Smooth muscle cell (in vitro differentiated cells): ENCODE measurements around the gene GPR89B. TPM values are rescaled to one million over a fixed set of nuclear protein-coding genes. Genes with fewer than 3 reads are reported as not detected.

Source experiments
- DNase-seq: peaks from one replicate; lab custom pipeline; 2025; ENCODE audit not compliant: unreplicated experiment; lab: John Stamatoyannopoulos, UW
- H2AFZ ChIP-seq: fragments of 200-600 bp; sonication (generic); 2 replicates; pipeline ENCODE4 v1.6.0; 2016; ENCODE audit warnings: antibody characterized with exemption, low read depth, mild to moderate bottlenecking
- H3F3A ChIP-seq: fragments of 200-600 bp; sonication (generic); 2 replicates; pipeline ENCODE4 v1.6.0; 2017; ENCODE audit warnings: antibody characterized with exemption, low read depth
- H3K27ac ChIP-seq: fragments of 200-600 bp; sonication (generic); 2 replicates; pipeline ENCODE4 v1.5.1; 2016; ENCODE audit warnings: low read depth, mild to moderate bottlenecking
- H3K27me3 ChIP-seq: fragments of 200-600 bp; sonication (generic); 2 replicates; pipeline ENCODE4 v1.6.1; 2016; ENCODE audit warnings: low read depth, mild to moderate bottlenecking
- H3K36me3 ChIP-seq: fragments of 200-600 bp; sonication (generic); 2 replicates; pipeline ENCODE4 v1.5.1; 2016; ENCODE audit warnings: low read depth
- H3K4me1 ChIP-seq: fragments of 200-600 bp; sonication (generic); 2 replicates; pipeline ENCODE4 v1.5.1; 2016; ENCODE audit warnings: low read depth
- H3K4me2 ChIP-seq: fragments of 200-600 bp; sonication (generic); 2 replicates; pipeline ENCODE4 v1.6.0; 2016; ENCODE audit warnings: mild to moderate bottlenecking
- H3K4me3 ChIP-seq: fragments of 200-600 bp; sonication (generic); 2 replicates; pipeline ENCODE4 v1.5.1; 2016; ENCODE audit warnings: mild to moderate bottlenecking
- H3K79me2 ChIP-seq: fragments of 200-600 bp; sonication (generic); 2 replicates; pipeline ENCODE4 v1.6.0; 2016; ENCODE audit warnings: low read depth, mild to moderate bottlenecking
- H3K9ac ChIP-seq: fragments of 200-600 bp; sonication (generic); 2 replicates; pipeline ENCODE4 v1.6.0; 2016; ENCODE audit warnings: low read depth
- H3K9me3 ChIP-seq: fragments of 200-600 bp; sonication (generic); replicated peaks from 2 replicates; pipeline ENCODE4 v1.5.1; 2016; ENCODE audit warnings: low read depth
- H4K20me1 ChIP-seq: fragments of 200-600 bp; sonication (generic); 2 replicates; pipeline ENCODE4 v1.6.0; 2016; ENCODE audit warnings: low read depth
- WGBS: methylation state at CpG from one replicate; pipeline ENCODE4 v1.1.7; 2016; ENCODE audit warnings: low lambda C conversion rate; 5-methylcytosine and 5-hydroxymethylcytosine counted together
- polyA plus RNA-seq: library from polyadenylated mRNA; unstranded; fragments of >200 nt; fragmentation: Nextera tagmentation; extraction: Ambion mirVana; gene quantifications from 2 replicates; pipeline ENCODE4 v1.2.1, GENCODE V29; 2016
- total RNA-seq: library from RNA; depleted of rRNA; stranded (reverse); fragments of >200 nt; gene quantifications from 2 replicates; pipeline ENCODE4 v1.2.3, GENCODE V29; 2014
- TF ChIP-seq, protein P1 (sequence below): fragments of 200-600 bp; sonication (generic); IDR thresholded peaks from 2 replicates; pipeline ENCODE4 v1.5.1; 2017; ENCODE audit warnings: borderline replicate concordance, mild to moderate bottlenecking, antibody characterized with exemption; ENCODE audit not compliant: insufficient read depth, poor library complexity, severe bottlenecking

Gene GPR89B
- total and polyA plus RNA-seq, 2 experiments from 2014 or later: 15.6 to 28.6 TPM

DNA sequence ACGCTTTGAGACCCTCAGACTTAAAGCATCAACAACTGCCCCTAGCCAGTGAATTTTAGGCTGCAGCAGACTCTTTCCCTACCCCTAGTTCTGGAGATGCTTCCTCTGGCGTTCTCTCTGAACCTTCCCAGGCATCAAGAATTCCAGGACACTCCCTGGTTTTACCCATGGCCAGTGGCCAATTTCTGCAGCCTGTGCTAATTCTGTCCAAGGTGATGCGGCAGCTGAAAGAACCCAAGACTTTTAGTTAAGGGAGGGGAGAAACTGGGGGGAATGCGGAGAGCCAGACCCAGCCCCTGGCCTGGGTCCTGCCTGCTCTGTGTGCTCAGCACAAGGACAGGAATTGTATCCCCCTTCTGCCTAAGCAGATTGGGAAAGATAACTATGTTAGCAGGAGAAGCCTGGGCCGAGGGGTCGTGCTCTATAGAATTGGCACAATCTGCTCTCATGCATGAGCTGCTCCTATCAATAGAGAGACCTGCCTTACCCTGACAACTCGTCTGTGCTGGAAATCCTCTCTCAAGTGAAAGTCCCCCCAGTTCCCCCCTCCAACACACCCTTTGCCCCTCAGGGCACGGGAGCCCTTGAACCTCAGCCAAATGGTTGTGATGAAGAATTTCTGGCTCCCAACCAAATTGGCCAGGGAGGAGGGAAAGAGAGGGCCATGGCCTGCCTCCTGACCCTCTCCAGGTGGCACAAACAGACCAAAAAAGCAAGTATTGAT is 31.0 kb upstream of the GPR89B start:
- no peak overlapping the region for H3K9ac ChIP-seq
- H3K36me3 ChIP-seq: no peaks in the 10 kb centered on the region
- TF ChIP-seq, protein P1, sequence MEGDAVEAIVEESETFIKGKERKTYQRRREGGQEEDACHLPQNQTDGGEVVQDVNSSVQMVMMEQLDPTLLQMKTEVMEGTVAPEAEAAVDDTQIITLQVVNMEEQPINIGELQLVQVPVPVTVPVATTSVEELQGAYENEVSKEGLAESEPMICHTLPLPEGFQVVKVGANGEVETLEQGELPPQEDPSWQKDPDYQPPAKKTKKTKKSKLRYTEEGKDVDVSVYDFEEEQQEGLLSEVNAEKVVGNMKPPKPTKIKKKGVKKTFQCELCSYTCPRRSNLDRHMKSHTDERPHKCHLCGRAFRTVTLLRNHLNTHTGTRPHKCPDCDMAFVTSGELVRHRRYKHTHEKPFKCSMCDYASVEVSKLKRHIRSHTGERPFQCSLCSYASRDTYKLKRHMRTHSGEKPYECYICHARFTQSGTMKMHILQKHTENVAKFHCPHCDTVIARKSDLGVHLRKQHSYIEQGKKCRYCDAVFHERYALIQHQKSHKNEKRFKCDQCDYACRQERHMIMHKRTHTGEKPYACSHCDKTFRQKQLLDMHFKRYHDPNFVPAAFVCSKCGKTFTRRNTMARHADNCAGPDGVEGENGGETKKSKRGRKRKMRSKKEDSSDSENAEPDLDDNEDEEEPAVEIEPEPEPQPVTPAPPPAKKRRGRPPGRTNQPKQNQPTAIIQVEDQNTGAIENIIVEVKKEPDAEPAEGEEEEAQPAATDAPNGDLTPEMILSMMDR: no peak
- no peaks in the 10 kb centered on the region for H3K9me3 ChIP-seq
- H3K4me2 ChIP-seq: no peak overlapping the region
- no peak overlapping the region for H2AFZ ChIP-seq
- no peaks in the 10 kb centered on the region for H3K79me2 ChIP-seq
- no peak overlapping the region for H3K4me3 ChIP-seq
- no peaks in the 10 kb centered on the region for H4K20me1 ChIP-seq
- H3K4me1 ChIP-seq: peaks cover 5% of the 10 kb centered on the region
- no peak for DNase-seq
- H3F3A ChIP-seq: no peaks in the 10 kb centered on the region
- H3K27ac ChIP-seq: no peak overlapping the region
- WGBS: 85% methylated on average over 8 of the region's 8 CpGs
- H3K27me3 ChIP-seq: no peaks in the 10 kb centered on the region

DNA sequence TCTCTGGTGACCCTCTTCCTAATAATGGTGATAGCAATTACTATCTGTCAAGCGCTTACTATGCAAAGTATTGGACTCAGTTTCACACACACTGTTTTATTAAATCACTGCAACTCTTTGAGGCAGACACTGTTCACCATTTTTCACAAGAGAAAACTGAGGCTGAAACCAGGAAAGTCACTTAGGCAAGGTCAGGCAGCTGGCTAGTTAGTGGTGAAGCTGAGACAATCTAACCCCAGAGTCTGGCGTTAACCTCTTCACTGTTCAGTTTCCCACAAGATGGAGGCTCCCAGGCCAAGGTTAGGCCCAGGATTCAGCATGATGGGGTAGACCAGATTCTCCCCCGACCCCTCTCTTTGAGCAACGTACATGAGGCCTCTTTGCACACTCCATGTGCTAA is 30.4 kb upstream of the GPR89B start:
- DNase-seq: no peak
- no peak overlapping the region for H3K4me2 ChIP-seq
- H3K27me3 ChIP-seq: no peaks in the 10 kb centered on the region
- no peak overlapping the region for H2AFZ ChIP-seq
- peaks cover 5% of the 10 kb centered on the region for H3K4me1 ChIP-seq
- WGBS: 93% methylated on average over 4 of the region's 4 CpGs
- H3K4me3 ChIP-seq: no peak overlapping the region
- H3K27ac ChIP-seq: no peak overlapping the region
- TF ChIP-seq, protein P1: no peak
- H3K79me2 ChIP-seq: no peaks in the 10 kb centered on the region
- no peaks in the 10 kb centered on the region for H4K20me1 ChIP-seq
- H3K36me3 ChIP-seq: no peaks in the 10 kb centered on the region
- no peaks in the 10 kb centered on the region for H3F3A ChIP-seq
- H3K9ac ChIP-seq: no peak overlapping the region
- no peaks in the 10 kb centered on the region for H3K9me3 ChIP-seq

DNA sequence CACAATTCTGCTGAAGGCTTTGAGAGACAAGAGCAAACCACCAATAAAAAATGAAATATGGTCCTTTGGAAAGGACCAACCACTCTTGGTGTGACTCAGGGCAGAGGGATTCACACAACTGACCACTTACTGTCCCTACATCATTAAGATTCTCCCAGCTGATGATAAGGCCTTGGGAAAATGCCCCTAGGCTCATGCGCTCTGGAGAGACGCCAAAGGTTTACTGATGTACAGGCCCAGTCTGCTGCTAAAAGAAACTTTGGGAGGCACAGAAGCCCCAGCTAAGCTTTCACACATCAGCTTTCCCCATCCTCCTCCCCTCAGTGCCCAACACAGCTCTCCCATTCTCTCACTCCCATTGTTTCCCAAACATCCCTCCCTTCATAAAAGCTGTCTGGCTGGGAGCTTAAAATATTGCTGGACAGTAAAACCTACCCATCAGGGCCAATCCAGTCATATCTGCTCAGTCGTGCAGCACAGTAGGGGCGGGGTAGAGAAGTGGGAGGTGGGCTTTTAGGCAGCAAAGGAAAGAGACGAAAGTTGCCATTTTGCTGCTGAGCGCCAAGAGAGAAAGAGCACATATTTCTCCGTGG is 25.9 kb upstream of the GPR89B start, which contains the start of gene GJA8:
Gene GJA8, plus strand, starts transcription at position 543 of the 593 bp plus-strand sequence. CDS start 5,161 bp downstream, outside the sequence.
- Histone ChIP-seq H3K4me3 (no peak within 1 kb of the TSS), H3K9ac (no peak within 1 kb of the TSS), H3K4me2 (no peak within 1 kb of the TSS), H3K27ac (no peak within 1 kb of the TSS), H2AFZ (no peak within 1 kb of the TSS), H3F3A (no peaks in the 10 kb centered on the region), H3K4me1 (no peaks in the 10 kb centered on the region), H3K9me3 (no peaks in the 10 kb centered on the region), H3K79me2 (no peaks in the 10 kb centered on the region), H4K20me1 (no peaks in the 10 kb centered on the region), H3K27me3 (no peaks in the 10 kb centered on the region), H3K36me3 (no peaks in the 10 kb centered on the region)
- DNase-seq: no peak
- 64% methylated on average over 7 of the region's 7 CpGs for WGBS
- TF ChIP-seq, protein P1: no peak
